ENCODE measurements around the gene OTULIN. TPM values are rescaled to one million over a fixed set of nuclear protein-coding genes. Genes with fewer than 3 reads are reported as not detected.

Gene OTULIN
- total RNA-seq, 2 donors from 2014 or later: 59.4 to 60.2 TPM

DNA sequence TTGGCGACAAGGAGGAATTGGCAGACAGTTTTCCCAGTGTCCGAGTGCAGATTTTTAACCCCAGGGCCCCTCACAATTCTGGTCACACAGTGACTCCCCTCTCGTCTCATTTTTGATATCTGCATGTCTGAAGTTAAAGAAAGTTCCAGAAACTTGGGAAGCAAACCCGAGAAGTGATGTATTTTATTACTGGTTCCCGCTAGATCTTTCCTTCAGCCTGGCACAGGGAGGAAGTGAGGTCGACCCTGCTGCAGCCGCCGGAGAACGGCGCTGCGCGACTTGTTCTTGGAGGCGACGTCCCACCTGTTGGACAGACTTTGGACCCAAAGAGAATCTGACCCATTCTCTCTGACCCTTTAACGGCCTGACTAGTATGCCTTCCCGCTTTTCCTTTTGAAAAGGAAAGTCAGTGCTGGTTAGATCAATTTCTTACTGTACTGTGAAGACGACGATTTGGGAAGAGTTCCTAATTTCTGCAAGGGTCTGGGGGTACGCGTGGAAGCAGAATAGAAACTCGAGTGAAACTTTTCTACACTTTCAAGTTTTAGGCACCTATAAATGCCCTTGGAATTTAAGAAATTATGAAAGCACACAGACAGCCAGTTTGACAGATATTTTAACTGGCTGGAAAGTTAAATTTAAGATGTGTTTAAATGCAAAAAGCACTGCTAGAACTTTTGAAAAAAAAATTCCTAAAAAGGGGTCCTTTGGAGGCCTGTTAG is 744 bp downstream of the OTULIN start:
- Mint-ChIP-seq H3K9me3 (peaks cover 0 to 4% of the 10 kb centered on the region in 2 donors), H3K27ac (peak overlapping the region; percentile 98), H3K36me3 (peaks cover 37 to 53% of the 10 kb centered on the region in 2 donors)
- no peak for DNase-seq (ENCODE audit: low spot score in 2 of 2)
- ATAC-seq: no peak

DNA sequence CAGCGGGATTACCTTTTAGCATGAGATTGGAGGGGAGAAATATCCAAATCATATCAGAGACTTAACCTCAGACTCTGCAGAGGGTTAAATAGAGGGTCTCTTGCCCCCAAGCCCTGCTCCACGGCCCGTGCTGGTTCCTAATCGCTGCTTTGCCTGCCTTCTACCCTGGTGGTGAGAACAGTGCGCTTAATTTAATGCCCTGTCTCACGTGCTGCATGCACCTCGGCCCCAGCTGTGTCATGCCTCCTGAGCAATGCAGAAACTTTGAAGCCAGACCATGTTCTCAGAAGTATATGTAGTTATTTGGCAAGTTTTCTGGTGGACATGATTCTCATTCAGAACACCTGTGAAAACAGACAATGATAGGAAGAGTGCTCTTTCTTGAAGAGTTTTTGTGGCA is 1.4 kb downstream of the OTULIN start:
- H3K36me3 Mint-ChIP-seq: peaks cover 37 to 48% of the 10 kb centered on the region in 2 donors
- peak overlapping the region; percentile 80 to 98 for H3K27ac Mint-ChIP-seq
- no peaks in the 10 kb centered on the region for H3K9me3 Mint-ChIP-seq
- ATAC-seq: peak; percentile 10 to 30
- peak in 1 of 2 donors; percentile 53 for DNase-seq (ENCODE audit: low spot score in 2 of 2)

DNA sequence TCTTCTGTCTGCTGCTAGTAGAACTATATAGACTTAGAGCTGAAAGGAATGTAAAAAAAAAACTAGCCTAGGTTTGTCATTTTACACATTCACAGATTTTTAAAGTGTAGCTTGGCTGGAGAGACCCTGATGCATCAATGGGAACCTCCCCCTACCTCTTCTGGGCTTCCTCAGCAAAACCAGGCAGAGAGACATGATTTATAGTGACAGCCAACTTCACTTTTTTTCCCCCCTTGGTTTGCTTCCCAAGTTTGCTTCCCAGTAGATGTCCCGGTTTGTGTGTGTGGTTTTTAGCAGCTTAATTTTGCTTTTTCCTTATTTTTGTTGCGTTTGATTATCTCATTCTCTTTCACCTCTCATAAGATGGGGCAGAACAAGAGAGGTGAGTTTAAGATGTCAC is 1.8 kb downstream of the OTULIN start:
- no peak for ATAC-seq
- peaks cover 40 to 46% of the 10 kb centered on the region in 2 donors for H3K36me3 Mint-ChIP-seq
- H3K27ac Mint-ChIP-seq: peak overlapping the region; percentile 80 to 98
- H3K9me3 Mint-ChIP-seq: no peaks in the 10 kb centered on the region
- no peak for DNase-seq (ENCODE audit: low spot score in 2 of 2)

DNA sequence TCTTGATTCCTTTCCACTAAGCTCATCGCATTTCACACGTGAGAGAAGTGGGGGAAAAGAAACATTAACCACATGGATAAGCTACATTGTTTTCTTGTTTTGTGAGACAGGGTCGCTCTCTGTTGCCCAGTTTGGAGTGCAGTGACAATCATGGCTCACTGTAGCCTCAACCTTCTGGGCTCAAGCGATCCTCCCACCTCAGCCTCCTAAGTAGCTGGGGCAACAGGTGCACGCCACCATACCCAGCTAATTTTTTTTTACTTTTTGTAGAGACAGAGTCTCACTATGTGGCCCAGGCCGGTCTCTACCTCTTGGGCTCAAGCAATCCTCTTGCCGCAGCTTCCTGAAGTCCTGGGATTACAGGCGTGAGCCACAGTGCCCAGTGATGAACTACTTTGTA is 2.8 kb downstream of the OTULIN start:
- Mint-ChIP-seq H3K27ac (peak overlapping the region; percentile 75 to 95), H3K36me3 (peaks cover 39 to 40% of the 10 kb centered on the region in 2 donors), H3K9me3 (no peaks in the 10 kb centered on the region)
- DNase-seq (ENCODE audit: low spot score in 2 of 2) (no peak), ATAC-seq (no peak)

DNA sequence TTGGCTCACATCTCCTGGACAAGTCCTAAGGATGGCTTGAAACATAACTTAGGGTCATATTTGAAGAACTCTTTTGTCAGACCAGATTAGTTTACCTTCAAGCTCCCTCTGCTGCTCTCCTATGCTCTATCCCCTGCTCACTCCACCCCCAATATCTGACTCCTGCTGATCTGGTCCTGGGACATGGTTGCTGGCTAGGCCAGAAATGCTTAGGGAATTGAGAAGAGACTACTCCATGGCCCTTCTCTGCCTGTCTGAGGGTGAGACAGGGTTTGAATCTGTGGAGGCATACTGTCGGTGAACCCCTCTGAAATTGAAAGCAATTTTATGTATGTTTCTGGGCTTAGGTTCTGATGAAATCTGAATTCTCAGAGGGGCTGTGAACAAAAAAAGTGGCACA is 3.3 kb downstream of the OTULIN start:
- H3K36me3 Mint-ChIP-seq: peaks cover 34 to 40% of the 10 kb centered on the region in 2 donors

DNA sequence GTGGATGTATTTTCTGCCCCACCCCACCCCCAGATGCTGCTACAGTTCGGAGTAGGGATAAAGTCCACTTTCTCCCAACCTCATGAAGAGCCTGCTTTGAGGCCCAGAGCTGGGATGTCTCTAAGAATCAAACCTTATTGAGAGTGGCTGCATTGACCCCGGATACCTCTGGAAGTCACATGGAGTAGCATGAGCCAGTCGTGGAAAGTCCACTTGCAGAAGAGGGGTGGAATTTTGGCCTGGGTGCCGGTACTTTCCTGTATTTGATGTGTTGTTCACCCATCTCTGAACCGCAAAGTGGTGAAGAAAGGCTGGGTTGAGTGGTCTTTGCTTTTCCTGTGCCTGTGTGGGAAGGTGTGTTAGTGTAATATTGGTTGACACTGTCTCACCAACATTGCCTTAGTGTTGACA is 3.7 kb downstream of the OTULIN start:
- ATAC-seq (no peak), DNase-seq (ENCODE audit: low spot score in 2 of 2) (no peak)
- Mint-ChIP-seq H3K36me3 (peaks cover 30 to 38% of the 10 kb centered on the region in 2 donors), H3K9me3 (no peaks in the 10 kb centered on the region), H3K27ac (peak overlapping the region; percentile 75 to 95)

More for the DNA sequence above, 3.3 kb downstream of the OTULIN start:
- ATAC-seq (no peak), DNase-seq (ENCODE audit: low spot score in 2 of 2) (no peak)
- no peaks in the 10 kb centered on the region for H3K9me3 Mint-ChIP-seq
- peak overlapping the region; percentile 75 to 95 for H3K27ac Mint-ChIP-seq

DNA sequence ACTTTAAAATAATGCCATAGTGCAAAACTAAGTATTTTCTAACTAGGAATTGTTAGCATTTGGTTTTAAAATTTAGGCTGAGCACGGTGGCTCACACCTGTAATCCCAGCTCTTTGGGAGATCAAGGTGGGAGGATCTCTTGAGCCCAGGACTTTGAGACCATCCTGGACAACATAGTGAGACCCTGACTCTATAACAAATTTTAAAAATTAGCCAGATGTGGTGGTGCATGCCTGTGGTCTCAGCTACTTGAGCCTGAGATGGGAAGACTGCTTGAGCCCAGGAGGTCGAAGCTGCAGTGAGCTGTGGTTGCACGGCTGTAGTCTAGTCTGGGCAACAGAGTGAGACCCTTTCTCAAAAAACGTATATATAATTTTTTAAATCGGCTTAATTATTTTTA is 4.9 kb downstream of the OTULIN start:
- Mint-ChIP-seq H3K36me3 (peaks cover 25 to 33% of the 10 kb centered on the region in 2 donors), H3K27ac (peak overlapping the region in 1 of 2 donors; percentile 55), H3K9me3 (no peaks in the 10 kb centered on the region)
- ATAC-seq (no peak), DNase-seq (ENCODE audit: low spot score in 2 of 2) (no peak)

DNA sequence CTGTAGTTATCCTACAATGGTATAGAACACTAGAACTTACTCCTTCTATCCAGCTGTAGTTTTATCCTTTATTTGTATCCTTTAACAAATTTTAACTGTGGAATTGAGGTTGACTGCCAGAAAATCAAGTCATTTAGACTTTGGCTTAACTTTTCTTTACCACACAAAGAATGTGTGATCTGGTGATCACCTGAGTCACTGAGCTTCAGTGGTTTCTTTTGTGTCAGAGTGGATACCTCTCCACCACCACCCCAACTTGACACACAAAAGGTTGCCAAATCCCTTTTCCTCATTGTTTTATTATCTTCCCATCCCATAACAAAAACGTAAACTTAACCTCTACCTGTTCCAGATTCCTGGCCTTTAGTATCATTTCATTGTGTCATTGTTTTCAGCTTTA is 5.5 kb downstream of the OTULIN start:
- peak; percentile 49 to 61 for ATAC-seq
- Mint-ChIP-seq H3K9me3 (no peaks in the 10 kb centered on the region), H3K36me3 (peaks cover 27 to 33% of the 10 kb centered on the region in 2 donors), H3K27ac (peak overlapping the region in 1 of 2 donors; percentile 55)
- no peak for DNase-seq (ENCODE audit: low spot score in 2 of 2)

DNA sequence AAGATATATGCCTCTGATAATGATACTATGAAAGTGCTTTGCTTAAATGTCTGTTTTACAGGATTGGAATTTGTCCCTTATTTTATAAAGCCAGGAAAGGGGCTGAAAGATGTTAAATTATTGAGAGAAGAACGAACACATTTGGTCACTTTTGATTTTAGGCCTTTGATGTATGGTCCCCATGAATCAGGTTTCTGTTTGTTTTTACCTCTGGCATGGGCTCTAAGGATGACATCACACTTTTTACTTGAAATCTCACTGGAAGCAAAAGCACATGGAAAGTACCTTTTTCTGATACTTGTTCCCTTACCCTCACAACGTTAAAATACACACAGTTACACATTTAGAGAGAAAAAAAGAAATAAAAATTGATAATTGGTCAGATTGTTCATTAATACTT is 6.9 kb downstream of the OTULIN start:
- H3K9me3 Mint-ChIP-seq: no peaks in the 10 kb centered on the region

DNA sequence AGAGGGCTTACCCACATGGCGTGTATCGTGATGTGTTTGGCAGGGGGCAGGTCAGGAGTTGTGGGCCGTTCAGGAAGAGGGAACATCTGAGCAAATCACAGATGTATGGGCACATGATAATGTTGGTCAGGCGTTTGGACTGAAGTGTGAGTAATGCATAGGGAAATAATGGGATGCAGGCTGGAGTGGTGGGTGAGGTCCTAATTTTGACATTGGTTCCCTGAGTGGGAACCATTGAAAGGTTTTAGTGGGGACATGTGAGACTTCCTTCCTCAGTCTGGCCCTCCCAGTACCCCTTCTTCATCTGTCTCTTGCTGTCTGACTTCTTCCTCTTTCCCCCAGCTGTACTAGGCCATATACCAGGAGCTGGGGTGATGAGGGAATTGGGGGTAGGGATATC is 7.6 kb downstream of the OTULIN start:
- ATAC-seq (no peak), DNase-seq (ENCODE audit: low spot score in 2 of 2) (no peak)
- Mint-ChIP-seq H3K36me3 (peaks cover 18 to 34% of the 10 kb centered on the region in 2 donors), H3K9me3 (no peaks in the 10 kb centered on the region), H3K27ac (peak overlapping the region; percentile 92 to 95)

More for the DNA sequence above, 6.9 kb downstream of the OTULIN start:
- peak overlapping the region; percentile 92 to 95 for H3K27ac Mint-ChIP-seq
- DNase-seq (ENCODE audit: low spot score in 2 of 2): no peak
- peak; percentile 61 to 68 for ATAC-seq
- H3K36me3 Mint-ChIP-seq: peaks cover 21 to 34% of the 10 kb centered on the region in 2 donors

DNA sequence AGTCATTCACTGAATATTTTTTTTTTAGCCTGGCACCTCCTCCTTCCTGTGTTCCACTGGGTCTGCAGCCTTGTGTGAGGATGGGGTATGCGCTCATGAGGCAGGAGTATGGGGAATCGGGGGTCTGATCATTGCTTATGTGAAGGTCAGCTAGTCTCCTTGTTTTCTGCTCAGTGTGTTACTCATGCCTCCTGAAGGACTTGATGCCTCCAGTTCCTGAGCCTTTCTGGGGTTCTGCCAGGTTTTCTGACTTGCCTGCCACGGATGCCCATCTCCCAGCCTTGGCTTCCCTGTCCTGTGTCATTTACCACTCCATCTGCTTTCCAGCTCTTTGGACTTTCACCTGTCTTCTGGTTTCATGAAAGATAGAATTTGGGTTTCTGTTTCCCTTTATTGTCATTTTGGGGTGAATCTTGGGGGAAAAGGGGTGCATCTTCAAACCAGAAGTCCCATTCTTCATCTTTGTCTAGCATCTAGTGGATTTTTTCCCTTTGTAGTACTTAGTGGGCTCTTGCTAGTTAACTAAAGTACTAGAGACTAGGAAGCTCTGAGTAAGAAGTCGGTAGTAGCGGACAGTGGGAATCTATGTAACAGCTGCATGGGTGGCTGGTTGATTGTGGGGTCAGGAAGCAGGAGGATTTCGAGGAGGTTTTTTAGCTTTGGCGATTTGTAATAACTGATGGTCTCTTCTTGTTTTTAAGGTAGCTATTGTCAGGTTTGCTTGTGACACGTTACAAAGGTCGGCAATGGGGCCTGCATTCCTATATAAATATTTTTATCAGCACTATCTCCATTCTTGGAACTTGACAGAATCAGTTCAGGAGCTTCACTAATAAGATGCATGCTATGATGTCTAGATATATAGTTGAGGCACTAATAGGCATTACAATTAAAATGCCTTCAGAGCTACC is 8.2 kb downstream of the OTULIN start:
- Mint-ChIP-seq H3K9me3 (no peaks in the 10 kb centered on the region), H3K36me3 (peaks cover 18 to 30% of the 10 kb centered on the region in 2 donors), H3K27ac (peak overlapping the region; percentile 92 to 95)
- ATAC-seq (no peak), DNase-seq (ENCODE audit: low spot score in 2 of 2) (no peak)

DNA sequence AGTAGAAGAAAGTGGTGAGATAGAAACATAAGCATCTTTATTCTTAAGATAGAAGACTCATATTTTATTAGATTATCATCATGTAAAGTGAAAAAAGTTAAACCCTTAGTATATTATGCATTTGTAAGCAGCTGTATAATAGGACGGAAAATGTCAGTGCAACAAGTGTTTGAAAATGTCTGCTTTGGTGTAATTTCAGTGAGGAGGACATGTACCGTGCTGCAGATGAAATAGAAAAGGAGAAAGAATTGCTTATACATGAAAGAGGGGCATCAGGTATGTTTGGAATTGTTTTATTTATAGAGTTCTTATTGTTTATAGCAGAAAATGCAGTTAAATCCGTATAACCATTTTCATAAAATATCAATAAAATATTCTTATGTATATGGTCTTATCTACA is 8.9 kb downstream of the OTULIN start:
- H3K9me3 Mint-ChIP-seq: no peaks in the 10 kb centered on the region
- ATAC-seq (no peak), DNase-seq (ENCODE audit: low spot score in 2 of 2) (no peak)
- H3K27ac Mint-ChIP-seq: peak overlapping the region; percentile 19 to 37
- peaks cover 16 to 28% of the 10 kb centered on the region in 2 donors for H3K36me3 Mint-ChIP-seq

DNA sequence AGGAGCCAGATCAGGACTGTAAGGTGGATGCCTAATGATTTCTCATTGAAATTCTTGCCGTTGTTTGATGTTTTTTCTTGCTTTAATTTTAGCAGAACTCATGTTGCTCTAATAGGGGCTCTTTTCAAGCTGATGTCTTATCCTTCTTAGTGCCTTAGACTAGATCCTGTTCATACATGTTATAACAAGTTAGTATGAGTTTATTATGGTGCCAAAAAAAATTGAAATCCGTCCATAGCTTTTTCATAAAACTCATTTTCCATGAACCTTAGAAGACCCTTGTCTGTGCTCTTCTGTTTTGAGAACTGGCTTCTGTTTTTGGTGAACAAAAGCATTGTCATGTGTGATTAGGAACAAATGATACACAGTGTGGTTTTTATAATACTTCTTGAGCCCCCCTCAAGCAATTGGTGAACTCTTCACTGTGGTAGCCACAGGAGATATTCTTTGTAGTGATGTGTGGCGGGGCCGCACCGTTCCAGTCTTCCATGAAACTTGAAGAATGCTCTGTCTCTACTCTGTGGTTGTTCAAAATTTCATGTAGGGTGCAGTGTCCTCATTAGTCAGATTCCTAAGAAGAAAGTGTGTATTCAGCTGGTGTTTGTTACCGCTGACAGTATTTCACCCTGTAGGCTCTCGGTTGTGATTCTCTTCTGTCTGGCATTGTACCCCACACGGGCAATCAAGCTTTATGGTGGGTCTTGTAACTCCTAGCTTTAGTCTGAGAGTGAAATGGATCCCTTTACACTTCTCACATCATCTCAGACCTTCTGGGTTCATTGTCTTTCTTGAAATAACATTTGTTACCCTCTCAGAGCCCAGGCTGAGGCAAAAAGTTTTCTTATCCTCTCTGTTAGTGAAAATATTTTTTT is 10.7 kb downstream of the OTULIN start:
- DNase-seq (ENCODE audit: low spot score in 2 of 2) (no peak), ATAC-seq (peak; percentile 29 to 42)
- Mint-ChIP-seq H3K27ac (peak overlapping the region; percentile 86 to 95), H3K36me3 (peaks cover 15 to 27% of the 10 kb centered on the region in 2 donors), H3K9me3 (no peaks in the 10 kb centered on the region)

DNA sequence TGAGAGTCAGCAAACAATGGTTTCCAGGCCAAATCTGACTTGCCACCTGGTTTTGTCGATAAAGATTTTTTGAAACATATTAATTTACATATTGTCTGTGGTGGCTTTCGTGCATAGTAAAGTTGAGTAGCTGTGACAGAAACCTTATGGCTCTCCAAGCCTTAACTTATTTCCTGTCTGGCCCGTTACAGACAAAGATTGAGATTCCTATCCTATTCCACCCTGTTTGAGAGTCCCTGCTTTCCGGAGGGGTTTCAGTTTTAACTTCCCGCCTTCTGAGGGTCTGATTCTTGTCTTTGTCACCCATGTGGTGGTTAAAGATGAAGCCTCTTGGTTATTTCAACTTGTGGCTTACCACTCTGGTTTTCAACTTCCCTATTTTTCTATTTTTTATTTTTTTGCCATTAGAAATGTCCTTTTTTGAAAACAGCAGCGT is 11.4 kb downstream of the OTULIN start:
- peak overlapping the region; percentile 86 to 95 for H3K27ac Mint-ChIP-seq
- DNase-seq (ENCODE audit: low spot score in 2 of 2) (no peak), ATAC-seq (peak; percentile 38 to 53)
- no peaks in the 10 kb centered on the region for H3K9me3 Mint-ChIP-seq
- peaks cover 15 to 27% of the 10 kb centered on the region in 2 donors for H3K36me3 Mint-ChIP-seq

DNA sequence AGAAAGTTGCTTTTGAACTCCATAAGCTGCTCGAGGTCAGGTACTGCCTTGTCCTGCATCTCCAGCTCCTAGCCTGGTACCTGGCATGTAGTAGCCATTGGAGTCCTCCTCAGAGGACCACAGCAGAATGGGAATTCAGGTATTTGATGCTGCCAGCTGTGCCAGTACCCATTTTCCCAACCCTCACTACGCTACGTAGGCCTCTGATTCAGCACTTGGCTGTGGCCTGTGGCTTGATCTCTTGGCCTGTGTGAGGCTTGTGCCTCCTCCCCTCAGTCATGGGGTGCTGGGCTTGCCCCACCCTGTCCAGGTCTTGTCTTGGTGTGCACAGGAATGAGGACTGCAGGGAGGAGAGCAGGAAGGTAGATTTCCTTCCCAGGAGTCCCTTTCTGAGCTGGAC is 11.8 kb downstream of the OTULIN start:
- Mint-ChIP-seq H3K9me3 (no peaks in the 10 kb centered on the region), H3K36me3 (peaks cover 11 to 27% of the 10 kb centered on the region in 2 donors), H3K27ac (peak overlapping the region; percentile 86 to 95)
- ATAC-seq (peak; percentile 37 to 84), DNase-seq (ENCODE audit: low spot score in 2 of 2) (no peak)

DNA sequence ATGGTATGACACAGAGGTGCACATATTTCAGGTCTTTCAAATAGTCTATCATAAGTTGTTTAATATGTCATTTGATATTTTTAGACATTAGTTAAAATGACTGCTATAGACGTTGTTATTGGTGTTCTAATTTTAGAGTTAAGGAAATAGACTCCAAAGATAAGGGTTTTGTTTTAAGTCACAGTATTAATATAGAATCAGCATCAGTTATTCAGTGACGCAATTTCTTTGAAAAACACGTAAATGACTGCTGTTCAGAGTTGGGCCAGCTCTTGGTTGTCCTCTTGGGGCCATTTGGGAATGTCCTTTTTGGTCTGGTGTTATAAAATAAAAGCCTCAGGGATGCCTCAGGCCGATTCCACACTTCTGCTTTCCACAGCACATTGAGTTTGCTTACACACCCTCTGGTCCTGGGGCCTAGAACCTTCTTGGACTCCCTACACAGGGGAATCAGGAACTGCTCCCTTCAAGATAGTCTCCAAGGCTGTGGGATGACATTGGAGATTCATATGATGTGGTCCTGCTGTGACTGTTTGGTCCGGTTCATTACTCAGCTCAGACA is 14.3 kb downstream of the OTULIN start:
- peak overlapping the region in 1 of 2 donors; percentile 29 for H3K27ac Mint-ChIP-seq
- H3K36me3 Mint-ChIP-seq: peaks cover 11 to 26% of the 10 kb centered on the region in 2 donors
- ATAC-seq (no peak), DNase-seq (ENCODE audit: low spot score in 2 of 2) (no peak)
- no peaks in the 10 kb centered on the region for H3K9me3 Mint-ChIP-seq

Measured in activated naive CD4-positive, alpha-beta T cell treated with anti-CD3 and anti-CD28 coated beads, Interleukin-2, amount 50 U/mL, for 72 hours (primary cell).